GM12875 (cell line): ENCODE data around the gene ZEB2.

Experiments used
- H3K4me3 ChIP-seq: one replicate; pipeline ENCODE4 v1.5.1; 2011; ENCODE audit warnings: low read depth, low read length, control low read depth
- TF ChIP-seq, protein P1 (sequence below): IDR thresholded peaks from 2 replicates; pipeline ENCODE4 v1.5.1; 2011; ENCODE audit warnings: low read depth, mild to moderate bottlenecking, control low read depth, inconsistent platforms, low read length, moderate library complexity, borderline replicate concordance; ENCODE audit not compliant: insufficient read depth

ZEB2 gene

DNA sequence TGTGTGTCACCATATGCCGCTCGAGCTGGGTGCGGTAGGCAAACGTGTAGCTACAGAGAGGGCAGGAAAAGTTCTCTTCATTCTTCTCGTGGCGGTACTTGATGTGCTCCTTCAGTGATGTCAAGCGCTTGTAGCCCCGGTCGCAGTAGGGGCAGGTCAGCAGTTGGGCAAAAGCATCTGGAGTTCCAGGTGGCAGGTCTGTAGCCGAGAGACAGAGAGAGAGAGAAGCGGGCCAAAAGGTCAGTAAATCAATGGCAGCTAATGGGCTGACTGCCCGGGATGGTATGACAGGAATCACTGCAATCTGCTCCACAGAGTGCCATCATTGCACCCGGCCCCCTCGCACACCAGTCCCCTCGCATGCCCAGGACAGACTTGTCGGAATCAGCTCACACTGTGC lies 116.0 kb downstream of the ZEB2 start:
- TF ChIP-seq, protein P1, sequence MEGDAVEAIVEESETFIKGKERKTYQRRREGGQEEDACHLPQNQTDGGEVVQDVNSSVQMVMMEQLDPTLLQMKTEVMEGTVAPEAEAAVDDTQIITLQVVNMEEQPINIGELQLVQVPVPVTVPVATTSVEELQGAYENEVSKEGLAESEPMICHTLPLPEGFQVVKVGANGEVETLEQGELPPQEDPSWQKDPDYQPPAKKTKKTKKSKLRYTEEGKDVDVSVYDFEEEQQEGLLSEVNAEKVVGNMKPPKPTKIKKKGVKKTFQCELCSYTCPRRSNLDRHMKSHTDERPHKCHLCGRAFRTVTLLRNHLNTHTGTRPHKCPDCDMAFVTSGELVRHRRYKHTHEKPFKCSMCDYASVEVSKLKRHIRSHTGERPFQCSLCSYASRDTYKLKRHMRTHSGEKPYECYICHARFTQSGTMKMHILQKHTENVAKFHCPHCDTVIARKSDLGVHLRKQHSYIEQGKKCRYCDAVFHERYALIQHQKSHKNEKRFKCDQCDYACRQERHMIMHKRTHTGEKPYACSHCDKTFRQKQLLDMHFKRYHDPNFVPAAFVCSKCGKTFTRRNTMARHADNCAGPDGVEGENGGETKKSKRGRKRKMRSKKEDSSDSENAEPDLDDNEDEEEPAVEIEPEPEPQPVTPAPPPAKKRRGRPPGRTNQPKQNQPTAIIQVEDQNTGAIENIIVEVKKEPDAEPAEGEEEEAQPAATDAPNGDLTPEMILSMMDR: no peak
- H3K4me3 ChIP-seq: no peak overlapping the region

DNA sequence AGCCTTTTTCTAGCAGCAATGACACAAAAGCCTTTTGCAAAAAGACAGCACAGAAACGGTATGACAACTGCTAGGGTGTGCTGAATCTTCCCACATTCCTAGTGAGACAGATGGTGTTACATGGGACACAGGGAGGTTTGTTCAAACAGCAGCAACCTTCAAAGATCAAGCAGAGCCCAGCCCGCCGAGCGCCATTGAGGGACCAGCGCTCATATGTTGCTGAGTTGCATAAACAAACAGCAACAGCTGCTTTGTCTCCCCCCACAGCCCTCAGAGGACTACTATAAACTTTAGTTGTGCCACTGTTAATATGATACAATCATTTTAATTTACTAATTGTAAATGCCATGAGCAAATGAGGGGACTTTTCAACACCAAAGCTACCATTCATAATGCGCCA lies 117.7 kb downstream of the ZEB2 start:
- H3K4me3 ChIP-seq: no peak overlapping the region

DNA sequence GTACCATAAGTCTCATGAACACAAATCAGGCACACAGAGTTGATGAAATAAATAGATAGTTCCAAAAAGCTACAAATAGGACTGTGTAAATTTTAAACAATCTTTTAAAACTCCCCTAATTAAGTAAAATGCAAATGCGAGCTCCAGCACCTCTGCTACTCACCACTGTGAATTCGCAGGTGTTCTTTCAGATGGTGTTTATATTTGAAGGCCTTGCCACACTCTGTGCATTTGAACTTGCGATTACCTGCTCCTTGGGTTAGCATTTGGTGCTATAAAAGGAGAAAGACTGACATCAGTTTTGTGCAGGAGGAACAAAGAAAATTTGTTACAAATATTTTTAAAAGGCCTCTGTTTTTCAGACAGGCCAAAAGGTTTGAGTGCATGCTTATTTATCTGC lies 118.9 kb downstream of the ZEB2 start:
- no peak overlapping the region for H3K4me3 ChIP-seq
- TF ChIP-seq, protein P1: no peak

More for the DNA sequence above, 117.7 kb downstream of the ZEB2 start:
- TF ChIP-seq, protein P1: no peak

DNA sequence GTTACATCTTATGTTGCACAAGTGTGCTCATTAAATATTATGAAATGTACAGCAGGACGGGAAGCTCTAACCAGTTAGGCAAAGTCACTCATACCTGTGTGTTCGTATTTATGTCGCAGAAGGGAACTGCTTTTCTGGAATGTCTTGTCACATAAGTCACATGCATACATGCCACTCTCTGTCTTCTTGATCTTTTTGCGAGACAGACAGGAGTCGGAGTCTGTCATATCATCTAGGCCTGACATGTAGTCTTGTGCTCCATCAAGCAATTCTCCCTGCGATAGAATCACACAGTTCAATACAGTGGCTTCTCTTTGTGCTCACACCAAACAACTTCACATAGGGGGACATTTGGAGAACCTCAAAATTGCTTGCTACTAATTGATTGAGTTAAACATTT lies 123.6 kb downstream of the ZEB2 start:
- H3K4me3 ChIP-seq: no peak overlapping the region
- TF ChIP-seq, protein P1: no peak

DNA sequence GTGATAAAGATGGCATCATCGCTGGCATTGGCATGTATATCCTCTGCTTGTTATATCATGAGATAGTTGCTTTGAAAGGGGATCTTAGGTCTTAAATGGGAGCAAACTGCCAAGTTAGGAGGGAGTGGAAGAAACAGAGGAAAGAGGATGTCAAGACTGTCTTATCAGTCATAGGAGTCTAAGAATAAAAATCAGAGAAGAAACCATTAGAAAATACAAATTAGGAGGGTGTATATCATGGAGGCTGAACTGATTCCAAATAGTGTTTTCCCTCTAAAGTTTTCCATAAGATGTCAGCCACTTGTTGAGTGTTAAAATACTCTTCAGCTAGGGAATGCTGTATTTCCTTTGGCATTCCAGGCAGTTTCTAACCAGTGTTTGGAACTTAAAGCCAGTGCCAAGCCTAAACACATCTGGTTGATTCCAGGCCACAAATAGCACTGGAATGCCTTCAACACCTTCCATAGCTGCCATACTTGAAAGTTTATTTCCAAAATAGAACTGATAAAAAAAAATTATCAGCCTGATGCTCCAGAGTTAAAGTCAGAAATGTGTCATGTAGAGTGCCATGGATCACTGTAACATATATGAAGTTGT lies 129.4 kb downstream of the ZEB2 start:
- no peak overlapping the region for H3K4me3 ChIP-seq
- TF ChIP-seq, protein P1: no peak

DNA sequence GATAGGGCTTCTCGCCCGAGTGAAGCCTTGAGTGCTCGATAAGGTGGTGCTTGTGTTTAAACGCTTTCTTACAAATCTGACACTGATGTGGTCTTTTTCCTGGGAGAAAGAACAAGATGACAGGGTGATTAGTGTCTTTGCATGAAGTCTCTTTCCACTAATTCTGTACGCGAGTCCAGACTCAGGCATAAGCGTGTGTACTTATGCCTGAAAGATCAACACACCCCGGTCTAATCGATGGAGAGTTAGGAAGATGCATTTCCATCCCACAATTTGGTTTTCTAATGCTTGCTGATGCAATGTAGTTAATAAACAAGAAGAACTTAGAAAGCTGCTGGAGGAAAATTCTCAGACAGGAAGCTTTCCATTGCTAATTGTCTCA lies 130.0 kb downstream of the ZEB2 start:
- TF ChIP-seq, protein P1: no peak
- H3K4me3 ChIP-seq: no peak overlapping the region

DNA sequence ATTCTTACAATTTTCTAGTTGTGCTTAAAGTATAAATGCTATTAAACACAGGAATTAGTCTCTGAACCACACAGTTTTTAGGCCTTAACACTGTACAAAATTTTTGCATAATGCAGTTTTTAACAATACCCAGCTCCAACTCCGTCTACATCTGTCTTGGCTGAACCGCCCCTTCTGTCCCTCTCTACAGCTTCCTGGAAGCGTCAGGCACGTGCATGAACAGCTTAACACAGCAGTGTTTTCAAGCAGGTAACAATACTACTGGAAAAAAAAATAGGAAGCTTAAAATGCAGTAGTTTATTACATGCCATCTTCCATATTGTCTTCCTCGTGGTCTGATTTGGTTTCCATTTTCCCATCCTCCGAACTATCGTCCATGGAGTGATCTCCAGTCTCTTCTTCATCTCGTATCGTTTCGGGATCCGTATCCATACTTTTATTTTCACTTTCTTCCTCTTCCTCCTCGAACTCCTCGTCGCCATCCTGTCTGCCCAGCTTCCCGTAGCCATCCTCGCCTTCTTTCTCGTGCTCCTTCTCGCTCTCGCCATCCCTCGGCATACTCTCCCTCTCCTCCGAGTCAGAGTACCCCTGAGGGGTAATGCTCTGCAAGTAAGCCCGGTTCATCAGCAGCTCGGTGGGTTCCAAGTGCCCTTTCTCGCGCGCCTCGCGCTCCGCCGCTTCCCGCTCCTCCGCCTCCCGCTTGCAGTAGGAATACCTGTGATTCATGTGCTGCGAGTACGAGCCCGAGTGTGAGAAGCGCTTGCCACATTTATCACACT lies 130.6 kb downstream of the ZEB2 start:
- TF ChIP-seq, protein P1: no peak
- H3K4me3 ChIP-seq: no peak overlapping the region
